ENCODE measurements around the gene AQP9.

GRCh38 chr15:58103482-58103881 lies 34.7 kb upstream of the AQP9 start:
- TF ChIP-seq REST (IDR thresholded peaks at IDR 0.05; ENCODE audit: insufficient read depth in 1 of 2, low read depth in 2 of 2, low read length in 2 of 2) (no peak), POLR2AphosphoS5 (IDR thresholded peaks at IDR 0.05; ENCODE audit: low read depth, low read length) (no peak), TAF1 (IDR thresholded peaks at IDR 0.05; ENCODE audit: borderline replicate concordance, insufficient read depth, low read length) (no peak), SIN3A (IDR thresholded peaks at IDR 0.05; ENCODE audit: borderline replicate concordance, insufficient read depth, low read length) (no peak), FOXP2 (optimal IDR thresholded peaks at IDR 0.05; ENCODE audit: borderline replicate concordance, extremely low read depth, extremely low read length, insufficient read depth) (no peak)

Data from PFSK-1 (cell line).